Right atrium auricular region (tissue), 2 donors: Measurements from ENCODE around the gene CYP2W1. TPM values are rescaled to one million over a fixed set of nuclear protein-coding genes. Genes with fewer than 3 reads are reported as not detected.

Experiments
- DNase-seq: peaks from one replicate; pipeline ENCODE4 v3.0.0-alpha.2; 2019; ENCODE audit warnings: low spot score
- H3K27ac ChIP-seq, 2 donors: fragments of 200-600 bp; sonication (generic); 1 replicate in 1 of 2; 2 replicates in 1 of 2; pipeline ENCODE4 v1.5.1; 2016 to 2019
- H3K27me3 ChIP-seq, 2 donors: fragments of 200-600 bp; sonication (generic); one replicate each; pipeline versions ENCODE4 v1.5.1 to v1.6.0; 2017 to 2019
- H3K36me3 ChIP-seq: fragments of 200-600 bp; sonication (generic); one replicate; pipeline ENCODE4 v1.5.1; 2016
- H3K4me1 ChIP-seq, 2 donors: fragments of 200-600 bp; sonication (generic); one replicate each; pipeline versions ENCODE4 v1.5.1 to v1.6.0; 2017 to 2019
- H3K4me3 ChIP-seq, 2 donors: fragments of 200-600 bp; sonication (generic); 1 replicate in 1 of 2; 2 replicates in 1 of 2; pipeline ENCODE4 v1.5.1; 2017 to 2019; ENCODE audit warnings: mild to moderate bottlenecking in 1 of 2, moderate library complexity in 1 of 2
- H3K9me3 ChIP-seq, 2 donors: fragments of 200-600 bp; sonication (generic); one replicate each; pipeline ENCODE4 v1.5.1; 2019
- total RNA-seq, 2 donors: library from RNA; depleted of rRNA; stranded (reverse); fragments of >200 nt; gene quantifications; one replicate each; pipeline ENCODE4 v1.1.0, GENCODE V29; 2016
- TF ChIP-seq, protein P1 (sequence below), 2 donors: fragments of 200-600 bp; sonication (generic); IDR thresholded peaks; one replicate each; pipeline ENCODE4 v1.5.1; 2019; ENCODE audit warnings: antibody characterized with exemption in 2 of 2

The CYP2W1 gene
- total RNA-seq, 2 donors from 2014 or later, result not detected

DNA sequence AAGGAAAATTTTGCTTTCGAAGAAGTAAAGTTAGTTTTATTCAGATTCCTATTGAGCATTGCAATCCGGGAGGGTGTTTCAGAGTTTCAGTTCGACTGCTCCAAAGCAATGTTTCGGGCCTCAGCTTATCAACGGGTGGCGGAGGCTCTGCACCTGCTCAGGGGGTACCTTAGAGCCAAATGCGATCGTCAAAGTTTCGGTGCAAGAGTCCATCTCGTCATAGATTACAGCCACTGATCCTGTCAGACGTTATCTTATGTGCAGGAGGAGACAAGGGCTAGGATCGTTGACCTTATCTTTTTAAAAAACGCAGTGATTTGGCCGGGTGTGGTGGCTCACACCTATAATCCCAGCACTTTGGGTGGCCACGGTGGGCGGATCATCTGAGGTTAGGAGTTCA is 3.8 kb upstream of the CYP2W1 start:
- Histone ChIP-seq H3K4me1 (peaks cover 0 to 10% of the 10 kb centered on the region in 2 donors), H3K27me3 (no peaks in the 10 kb centered on the region), H3K36me3 (no peaks in the 10 kb centered on the region), H3K9me3 (no peaks in the 10 kb centered on the region), H3K4me3 (no peak overlapping the region), H3K27ac (no peak overlapping the region)
- no peak for DNase-seq
- TF ChIP-seq, protein P1, sequence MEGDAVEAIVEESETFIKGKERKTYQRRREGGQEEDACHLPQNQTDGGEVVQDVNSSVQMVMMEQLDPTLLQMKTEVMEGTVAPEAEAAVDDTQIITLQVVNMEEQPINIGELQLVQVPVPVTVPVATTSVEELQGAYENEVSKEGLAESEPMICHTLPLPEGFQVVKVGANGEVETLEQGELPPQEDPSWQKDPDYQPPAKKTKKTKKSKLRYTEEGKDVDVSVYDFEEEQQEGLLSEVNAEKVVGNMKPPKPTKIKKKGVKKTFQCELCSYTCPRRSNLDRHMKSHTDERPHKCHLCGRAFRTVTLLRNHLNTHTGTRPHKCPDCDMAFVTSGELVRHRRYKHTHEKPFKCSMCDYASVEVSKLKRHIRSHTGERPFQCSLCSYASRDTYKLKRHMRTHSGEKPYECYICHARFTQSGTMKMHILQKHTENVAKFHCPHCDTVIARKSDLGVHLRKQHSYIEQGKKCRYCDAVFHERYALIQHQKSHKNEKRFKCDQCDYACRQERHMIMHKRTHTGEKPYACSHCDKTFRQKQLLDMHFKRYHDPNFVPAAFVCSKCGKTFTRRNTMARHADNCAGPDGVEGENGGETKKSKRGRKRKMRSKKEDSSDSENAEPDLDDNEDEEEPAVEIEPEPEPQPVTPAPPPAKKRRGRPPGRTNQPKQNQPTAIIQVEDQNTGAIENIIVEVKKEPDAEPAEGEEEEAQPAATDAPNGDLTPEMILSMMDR (IDR thresholded peaks at IDR 0.05), result no peak

DNA sequence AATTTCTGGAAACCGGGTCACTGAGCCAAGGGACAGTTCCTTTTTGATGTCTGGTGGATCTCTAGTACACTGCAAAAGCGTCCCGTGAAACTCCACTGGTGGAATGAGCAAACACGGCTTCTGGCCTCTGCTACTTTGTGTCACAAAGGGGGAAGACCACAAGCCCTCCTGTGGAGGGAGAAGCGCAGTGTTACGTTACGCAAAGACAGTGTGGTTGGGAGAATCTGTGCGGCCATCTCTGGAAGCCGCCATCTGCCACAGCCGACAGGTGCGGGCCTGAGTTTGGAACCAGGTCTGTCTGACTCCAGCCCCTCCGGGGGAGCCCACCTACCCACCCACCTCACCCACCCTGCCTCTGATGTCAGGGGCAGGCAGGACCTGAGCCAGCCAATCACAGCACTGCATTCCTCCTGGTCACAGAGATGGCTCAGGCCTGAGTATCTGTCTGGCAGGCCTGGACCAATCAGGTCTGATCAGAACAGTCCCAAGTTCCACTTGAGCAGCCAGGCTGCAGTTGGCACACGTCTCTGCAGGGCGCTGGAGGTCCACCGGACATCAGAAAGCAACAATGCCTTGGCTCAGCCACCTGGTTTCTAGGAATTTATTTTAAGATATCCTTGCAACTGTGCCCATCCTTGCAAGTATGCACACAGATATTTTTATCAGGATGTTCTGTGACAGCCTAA is 3.0 kb upstream of the CYP2W1 start:
- Histone ChIP-seq H3K4me1 (peaks cover 0 to 4% of the 10 kb centered on the region in 2 donors), H3K27ac (no peak overlapping the region), H3K27me3 (no peaks in the 10 kb centered on the region), H3K36me3 (no peaks in the 10 kb centered on the region), H3K4me3 (no peak overlapping the region), H3K9me3 (no peaks in the 10 kb centered on the region)
- DNase-seq, result no peak
- TF ChIP-seq, protein P1 (IDR thresholded peaks at IDR 0.05), result no peak

DNA sequence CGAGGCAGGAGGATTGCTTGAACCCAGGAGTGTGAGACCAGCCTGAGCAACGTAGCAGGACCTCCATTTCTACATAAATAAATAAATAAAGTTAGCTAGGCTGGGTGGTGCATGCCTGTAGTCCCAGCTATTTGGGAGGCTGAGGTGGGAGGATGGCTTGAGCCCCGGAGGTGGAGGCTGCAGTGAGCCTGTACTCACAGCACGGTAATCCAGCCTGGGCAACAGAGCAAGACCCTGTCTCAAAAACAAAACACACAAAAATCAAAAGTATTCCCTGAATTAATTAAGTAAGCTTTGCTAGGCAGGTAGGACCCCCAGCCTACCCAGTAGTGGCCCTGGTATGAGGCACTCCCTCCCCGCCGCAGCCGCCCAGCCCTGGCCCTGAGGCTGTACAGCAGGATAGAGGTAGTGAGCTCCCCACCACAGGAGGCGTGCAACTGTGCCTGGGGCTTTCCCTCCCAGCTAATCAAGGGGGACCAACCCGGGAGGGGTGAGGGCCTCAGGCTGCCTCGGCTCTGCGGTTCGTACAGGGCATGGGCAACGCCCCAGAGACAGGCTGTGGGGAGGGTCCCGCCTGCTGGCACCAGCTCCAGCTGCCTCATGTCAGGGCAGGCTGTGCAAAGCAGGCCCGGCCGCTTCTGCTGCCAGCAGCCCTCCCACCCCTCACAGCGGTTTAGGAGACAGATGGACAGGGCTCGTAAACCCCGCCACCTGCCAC is 1.0 kb upstream of the CYP2W1 start:
- no peaks in the 10 kb centered on the region for H3K36me3 ChIP-seq
- H3K27me3 ChIP-seq, result no peaks in the 10 kb centered on the region

GRCh38 chr7:982511-983003 is 424 bp upstream of the CYP2W1 start:
- H3K9me3 ChIP-seq, result no peaks in the 10 kb centered on the region
- H3K27me3 ChIP-seq, result no peaks in the 10 kb centered on the region
- no peaks in the 10 kb centered on the region for H3K36me3 ChIP-seq
- H3K27ac ChIP-seq, result no peak overlapping the region
- H3K4me1 ChIP-seq, result peaks cover 0 to 5% of the 10 kb centered on the region in 2 donors
- H3K4me3 ChIP-seq, result no peak overlapping the region
- DNase-seq, result no peak
- TF ChIP-seq, protein P1 (IDR thresholded peaks at IDR 0.05), result no peak

More for the DNA sequence above, 1.0 kb upstream of the CYP2W1 start:
- TF ChIP-seq, protein P1 (IDR thresholded peaks at IDR 0.05), result no peak
- H3K9me3 ChIP-seq, result no peaks in the 10 kb centered on the region
- DNase-seq, result no peak
- no peak overlapping the region for H3K27ac ChIP-seq
- peaks cover 0 to 5% of the 10 kb centered on the region in 2 donors for H3K4me1 ChIP-seq
- no peak overlapping the region for H3K4me3 ChIP-seq

DNA sequence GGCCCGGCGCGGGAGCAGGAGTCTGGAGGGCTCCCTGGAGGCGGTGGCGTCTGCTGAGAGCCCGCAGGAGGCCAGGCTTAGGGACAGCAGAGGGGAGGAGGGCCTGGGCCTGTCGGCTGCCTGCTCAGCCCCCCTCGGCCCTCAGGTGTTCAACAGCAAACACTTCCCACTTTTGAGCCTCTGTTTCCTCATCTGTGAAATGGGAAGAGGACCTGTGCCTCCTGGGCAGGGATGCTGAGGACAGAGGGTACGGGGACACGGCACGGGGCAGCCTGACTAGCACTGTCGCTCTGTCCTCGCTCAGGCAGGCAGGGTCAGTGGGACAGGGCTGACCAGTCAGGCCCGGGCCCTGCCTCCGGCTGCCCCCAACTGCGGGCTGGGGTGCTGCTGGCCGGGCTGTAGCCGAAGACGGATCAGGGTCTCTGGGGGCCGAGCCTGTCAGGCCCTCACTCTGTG is 663 bp downstream of the CYP2W1 start:
- H3K27ac ChIP-seq, result no peak overlapping the region
- no peaks in the 10 kb centered on the region for H3K36me3 ChIP-seq
- no peak overlapping the region for H3K4me3 ChIP-seq
- H3K9me3 ChIP-seq, result no peaks in the 10 kb centered on the region
- no peaks in the 10 kb centered on the region for H3K27me3 ChIP-seq
- DNase-seq, result no peak
- TF ChIP-seq, protein P1 (IDR thresholded peaks at IDR 0.05), result no peak
- peaks cover 0 to 12% of the 10 kb centered on the region in 2 donors for H3K4me1 ChIP-seq
